Osteoblast (primary cell): ENCODE results near the gene OR1J4. TPM values are rescaled to one million over a fixed set of nuclear protein-coding genes. Genes with fewer than 3 reads are reported as not detected.
"Not testable (repeated sequence)": the region's sequence is repeated elsewhere in the genome, so short reads cannot be mapped to it uniquely, and the experiment has no call there.

Source experiments
- DNase-seq: peaks from one replicate; pipeline ENCODE4 v3.0.0; 2011; ENCODE audit warnings: low spot score, mixed read lengths; ENCODE audit not compliant: insufficient read length; ENCODE audit errors: missing footprints
- H2AFZ ChIP-seq: 2 replicates; pipeline ENCODE4 v1.6.0; 2011; ENCODE audit warnings: mild to moderate bottlenecking, low read length
- H3K27ac ChIP-seq: 2 replicates; pipeline ENCODE4 v1.5.1; 2011; ENCODE audit warnings: mild to moderate bottlenecking, low read depth, low read length, moderate library complexity
- H3K27me3 ChIP-seq: 2 replicates; pipeline ENCODE4 v1.6.0; 2012; ENCODE audit warnings: mild to moderate bottlenecking, control low read depth, inconsistent platforms, low read length, moderate library complexity; ENCODE audit not compliant: insufficient read depth
- H3K36me3 ChIP-seq: 2 replicates; pipeline ENCODE4 v1.5.1; 2011; ENCODE audit warnings: mild to moderate bottlenecking, low read length, control low read depth, moderate library complexity; ENCODE audit not compliant: insufficient read depth
- H3K4me1 ChIP-seq: 2 replicates; pipeline ENCODE4 v1.5.1; 2011; ENCODE audit warnings: mild to moderate bottlenecking, low read length, control low read depth, moderate library complexity; ENCODE audit not compliant: insufficient read depth
- H3K4me2 ChIP-seq: 2 replicates; pipeline ENCODE4 v1.6.0; 2011; ENCODE audit warnings: mild to moderate bottlenecking, low read length; ENCODE audit not compliant: insufficient read depth
- H3K4me3 ChIP-seq: fragments of 200-600 bp; sonication (generic); 3 replicates; pipeline ENCODE4 v1.5.1; 2012; ENCODE audit warnings: mild to moderate bottlenecking, low read length, inconsistent platforms; ENCODE audit not compliant: insufficient read depth
- H3K79me2 ChIP-seq: 2 replicates; pipeline ENCODE4 v1.6.0; 2012; ENCODE audit warnings: mild to moderate bottlenecking, low read length, control low read depth, inconsistent platforms; ENCODE audit not compliant: insufficient read depth
- H3K9me3 ChIP-seq: 2 replicates; pipeline ENCODE4 v1.5.1; 2011; ENCODE audit warnings: low read depth, low read length, control low read depth
- H4K20me1 ChIP-seq: 2 replicates; pipeline ENCODE4 v1.6.0; 2012; ENCODE audit warnings: mild to moderate bottlenecking, low read length, control low read depth; ENCODE audit not compliant: insufficient read depth
- total RNA-seq: library from RNA; depleted of rRNA; stranded (reverse); fragments of >200 nt; gene quantifications from 2 replicates; pipeline ENCODE4 v1.2.3, GENCODE V29; 2012
- TF ChIP-seq, protein P1 (sequence below): IDR thresholded peaks from 2 replicates; pipeline ENCODE4 v1.5.1; 2011; ENCODE audit warnings: mild to moderate bottlenecking, low read depth, low read length, moderate library complexity; ENCODE audit errors: extremely low read depth

OR1J4 gene
- total RNA-seq, 1 donor = not detected

DNA sequence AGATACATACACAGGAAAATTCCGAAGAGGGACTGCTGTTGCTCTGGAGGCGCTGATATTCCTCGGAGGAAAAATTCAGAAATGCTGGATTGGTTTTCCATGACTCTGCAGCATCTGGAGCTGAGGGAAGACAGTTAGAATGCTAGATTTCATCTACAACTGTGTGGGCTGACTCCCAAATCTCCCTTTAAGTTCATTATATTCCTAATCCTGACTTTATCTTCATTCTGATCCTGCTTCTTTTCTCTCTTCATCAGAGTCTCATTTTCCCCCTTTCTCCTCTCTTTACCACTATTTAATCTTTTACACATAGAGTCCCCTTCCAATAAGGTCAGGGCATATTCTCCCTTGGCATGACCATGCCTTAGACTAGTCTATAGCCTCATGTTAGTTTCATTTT is 8.3 kb downstream of the OR1J4 start, which contains the start of gene OR1N1:
Gene OR1N1 (minus strand): TSS at position 101 of the 400 bp plus-strand sequence. CDS start 0 bp downstream, at position 101.
- Histone ChIP-seq H3K36me3 (no peaks in the 10 kb centered on the region), H3K79me2 (no peaks in the 10 kb centered on the region), H2AFZ (no peak within 1 kb of the TSS), H3K9me3 (no peaks in the 10 kb centered on the region), H3K27ac (no peak within 1 kb of the TSS), H3K4me1 (no peaks in the 10 kb centered on the region), H3K27me3 (no peaks in the 10 kb centered on the region), H3K4me2 (no peak within 1 kb of the TSS), H4K20me1 (no peaks in the 10 kb centered on the region), H3K4me3 (no peak within 1 kb of the TSS)
- TF ChIP-seq, protein P1, sequence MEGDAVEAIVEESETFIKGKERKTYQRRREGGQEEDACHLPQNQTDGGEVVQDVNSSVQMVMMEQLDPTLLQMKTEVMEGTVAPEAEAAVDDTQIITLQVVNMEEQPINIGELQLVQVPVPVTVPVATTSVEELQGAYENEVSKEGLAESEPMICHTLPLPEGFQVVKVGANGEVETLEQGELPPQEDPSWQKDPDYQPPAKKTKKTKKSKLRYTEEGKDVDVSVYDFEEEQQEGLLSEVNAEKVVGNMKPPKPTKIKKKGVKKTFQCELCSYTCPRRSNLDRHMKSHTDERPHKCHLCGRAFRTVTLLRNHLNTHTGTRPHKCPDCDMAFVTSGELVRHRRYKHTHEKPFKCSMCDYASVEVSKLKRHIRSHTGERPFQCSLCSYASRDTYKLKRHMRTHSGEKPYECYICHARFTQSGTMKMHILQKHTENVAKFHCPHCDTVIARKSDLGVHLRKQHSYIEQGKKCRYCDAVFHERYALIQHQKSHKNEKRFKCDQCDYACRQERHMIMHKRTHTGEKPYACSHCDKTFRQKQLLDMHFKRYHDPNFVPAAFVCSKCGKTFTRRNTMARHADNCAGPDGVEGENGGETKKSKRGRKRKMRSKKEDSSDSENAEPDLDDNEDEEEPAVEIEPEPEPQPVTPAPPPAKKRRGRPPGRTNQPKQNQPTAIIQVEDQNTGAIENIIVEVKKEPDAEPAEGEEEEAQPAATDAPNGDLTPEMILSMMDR = no peak
- no peak for DNase-seq

DNA sequence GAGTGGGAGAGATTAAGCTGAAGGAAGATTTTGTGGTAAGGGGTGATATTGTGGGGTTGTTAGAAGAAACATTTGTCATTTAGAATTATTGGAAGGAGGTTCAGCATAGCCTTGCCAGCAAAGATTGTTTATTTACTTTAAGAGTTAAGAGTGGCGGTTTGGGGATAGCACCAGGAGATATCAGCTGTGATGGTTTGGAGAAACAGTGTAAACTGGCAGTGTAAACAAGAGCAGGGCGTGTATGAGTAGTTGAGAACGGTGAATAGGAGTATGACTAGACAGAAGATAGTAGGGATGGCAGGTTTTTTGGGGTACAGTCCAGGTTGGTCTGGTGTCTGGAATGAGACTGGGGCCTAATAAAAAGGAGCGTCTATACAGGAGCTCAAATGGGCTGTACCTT is 12.2 kb downstream of the OR1J4 start:
- not testable (repeated sequence) for H3K27me3 ChIP-seq, H3K27ac ChIP-seq, H3K4me3 ChIP-seq, H3K4me1 ChIP-seq, H3K9me3 ChIP-seq, H3K36me3 ChIP-seq, H3K4me2 ChIP-seq, H4K20me1 ChIP-seq, DNase-seq, H2AFZ ChIP-seq, H3K79me2 ChIP-seq

DNA sequence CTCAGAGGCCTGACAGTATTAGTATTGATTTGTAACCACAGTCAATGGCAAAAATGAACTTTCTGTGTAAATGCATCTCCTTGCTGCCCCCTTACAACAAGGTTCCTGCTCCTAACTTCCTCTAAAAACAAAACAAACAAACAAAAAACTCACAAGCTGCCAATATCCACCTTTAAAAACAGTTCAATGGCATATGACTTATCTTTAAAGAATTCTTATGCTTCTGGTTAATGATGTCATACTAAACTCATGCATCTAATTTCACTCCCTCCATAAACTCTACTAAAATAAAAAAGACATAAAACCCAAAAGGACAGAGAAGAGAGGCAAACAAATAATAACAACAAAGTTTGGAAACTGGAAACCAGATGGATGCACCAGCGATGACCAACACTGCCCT is 17.2 kb downstream of the OR1J4 start:
- H3K27ac ChIP-seq = no peak overlapping the region
- H3K4me3 ChIP-seq = no peak overlapping the region
- H3K79me2 ChIP-seq = no peaks in the 10 kb centered on the region
- H3K4me2 ChIP-seq = no peak overlapping the region
- H3K27me3 ChIP-seq = no peaks in the 10 kb centered on the region
- no peak overlapping the region for H2AFZ ChIP-seq
- no peaks in the 10 kb centered on the region for H3K9me3 ChIP-seq
- no peaks in the 10 kb centered on the region for H3K36me3 ChIP-seq
- H3K4me1 ChIP-seq = no peaks in the 10 kb centered on the region
- no peak for DNase-seq
- no peaks in the 10 kb centered on the region for H4K20me1 ChIP-seq
- TF ChIP-seq, protein P1 = no peak

DNA sequence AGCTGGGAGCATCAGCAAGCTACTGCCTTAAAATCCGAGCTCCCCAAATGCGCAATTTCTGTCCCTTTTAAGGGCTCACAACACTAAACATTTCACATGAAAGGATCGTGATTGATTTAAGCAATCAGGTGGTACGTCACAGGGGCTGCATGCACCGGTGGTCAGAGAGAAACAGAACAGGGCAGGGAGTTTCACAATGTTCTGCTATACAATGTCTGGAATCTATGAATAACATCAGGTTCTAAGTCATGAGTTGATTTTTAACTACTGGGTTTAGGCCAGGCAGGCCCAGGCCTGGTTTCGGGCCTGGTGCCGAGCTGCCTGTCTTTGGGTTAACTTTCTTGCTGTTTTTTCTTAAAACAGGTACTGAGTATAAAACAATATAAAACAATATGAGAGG is 18.1 kb downstream of the OR1J4 start:
- H3K9me3 ChIP-seq, H3K27ac ChIP-seq, DNase-seq, H2AFZ ChIP-seq, H3K4me2 ChIP-seq, H3K79me2 ChIP-seq, H3K36me3 ChIP-seq, H3K4me3 ChIP-seq, H3K4me1 ChIP-seq, H4K20me1 ChIP-seq, H3K27me3 ChIP-seq: not testable (repeated sequence)

DNA sequence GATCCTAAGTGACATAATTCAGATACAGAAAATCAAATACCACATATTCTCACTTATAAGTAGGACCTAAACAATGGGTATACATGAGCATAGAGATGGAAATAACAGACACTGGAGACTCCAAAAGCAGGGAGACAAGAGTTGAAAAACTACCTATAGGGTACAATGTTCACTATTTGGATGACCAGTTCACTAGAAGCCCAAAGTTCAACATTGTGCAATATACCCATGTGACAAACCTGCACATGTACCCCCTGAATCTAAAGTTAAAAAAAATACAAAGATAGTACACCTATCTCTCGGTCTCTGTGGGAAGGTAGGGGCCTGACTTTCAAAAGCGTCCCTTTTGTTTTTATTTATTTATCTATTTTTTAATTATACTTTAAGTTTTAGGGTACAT is 19.8 kb downstream of the OR1J4 start:
- TF ChIP-seq, protein P1 = no peak
- no peak for DNase-seq
- Histone ChIP-seq H3K4me3 (no peak overlapping the region), H3K36me3 (no peaks in the 10 kb centered on the region), H4K20me1 (no peaks in the 10 kb centered on the region), H2AFZ (no peak overlapping the region), H3K27me3 (no peaks in the 10 kb centered on the region), H3K9me3 (no peaks in the 10 kb centered on the region), H3K79me2 (no peaks in the 10 kb centered on the region), H3K27ac (no peak overlapping the region), H3K4me1 (no peaks in the 10 kb centered on the region), H3K4me2 (no peak overlapping the region)
